ENCODE data around the gene SCD5.

Gene SCD5

DNA sequence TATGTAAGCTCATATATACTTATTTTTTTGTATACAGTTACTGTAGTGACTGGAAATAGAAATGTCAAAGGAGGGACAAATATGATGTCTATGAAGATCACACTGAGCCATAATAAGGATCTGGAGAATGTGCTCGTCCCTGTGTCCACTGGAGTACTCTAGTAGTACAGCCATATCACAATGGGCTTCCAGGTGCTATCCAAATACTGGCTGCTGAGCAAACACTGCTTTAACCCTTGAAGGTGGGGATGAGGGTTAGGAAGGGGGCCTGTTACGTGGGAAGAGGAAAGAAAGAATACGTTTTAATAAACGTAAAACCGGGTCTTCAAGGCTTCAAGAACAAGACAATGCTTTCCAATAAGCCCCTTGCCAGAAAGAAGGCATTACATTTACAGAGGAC lies 207.0 kb downstream of the SCD5 start:
- no peaks in the 10 kb centered on the region for H3K4me1 ChIP-seq (ENCODE audit: control insufficient read depth, insufficient read depth, low read length, poor library complexity, severe bottlenecking)
- H3K36me3 ChIP-seq (ENCODE audit: control insufficient read depth, insufficient read depth, low read length), result no peaks in the 10 kb centered on the region
- H3K27ac ChIP-seq (ENCODE audit: low read depth, low read length, severe bottlenecking), result no peak overlapping the region
- 52 to 59% methylated on average over 4 to 5 of the region's 5 CpGs for WGBS, 2 experiments (ENCODE audit: insufficient coverage in 2 of 2)
- H3K4me3 ChIP-seq (ENCODE audit: extremely low read depth, insufficient read depth, low read length, poor library complexity, severe bottlenecking), result no peak overlapping the region
- no peaks in the 10 kb centered on the region for H3K9me3 ChIP-seq (ENCODE audit: control insufficient read depth, low read length)

- H3K4me1 ChIP-seq (ENCODE audit: control insufficient read depth, insufficient read depth, low read length, poor library complexity, severe bottlenecking), result no peaks in the 10 kb centered on the region
- WGBS, 2 experiments (ENCODE audit: insufficient coverage in 2 of 2), result no CpG with 5 or more reads among the region's 1 CpG
These were observed 208.8 kb downstream of the SCD5 start for GRCh38 chr4:82589756-82590155.

GRCh38 chr4:82588771-82589270 lies 209.8 kb downstream of the SCD5 start:
- Histone ChIP-seq H3K4me1 (ENCODE audit: control insufficient read depth, insufficient read depth, low read length, poor library complexity, severe bottlenecking) (no peaks in the 10 kb centered on the region), H3K9me3 (ENCODE audit: control insufficient read depth, low read length) (no peaks in the 10 kb centered on the region), H3K36me3 (ENCODE audit: control insufficient read depth, insufficient read depth, low read length) (no peaks in the 10 kb centered on the region), H3K4me3 (ENCODE audit: extremely low read depth, insufficient read depth, low read length, poor library complexity, severe bottlenecking) (no peak overlapping the region), H3K27ac (ENCODE audit: low read depth, low read length, severe bottlenecking) (no peak overlapping the region)
- WGBS, 2 experiments (ENCODE audit: insufficient coverage in 2 of 2), result 78 to 100% methylated on average over 1 of the region's 2 CpGs

More at GRCh38 chr4:82589756-82590155, 208.8 kb downstream of the SCD5 start:
- H3K36me3 ChIP-seq (ENCODE audit: control insufficient read depth, insufficient read depth, low read length), result no peaks in the 10 kb centered on the region
- H3K9me3 ChIP-seq (ENCODE audit: control insufficient read depth, low read length), result no peaks in the 10 kb centered on the region
- H3K4me3 ChIP-seq (ENCODE audit: extremely low read depth, insufficient read depth, low read length, poor library complexity, severe bottlenecking), result no peak overlapping the region
- H3K27ac ChIP-seq (ENCODE audit: low read depth, low read length, severe bottlenecking), result no peak overlapping the region

DNA sequence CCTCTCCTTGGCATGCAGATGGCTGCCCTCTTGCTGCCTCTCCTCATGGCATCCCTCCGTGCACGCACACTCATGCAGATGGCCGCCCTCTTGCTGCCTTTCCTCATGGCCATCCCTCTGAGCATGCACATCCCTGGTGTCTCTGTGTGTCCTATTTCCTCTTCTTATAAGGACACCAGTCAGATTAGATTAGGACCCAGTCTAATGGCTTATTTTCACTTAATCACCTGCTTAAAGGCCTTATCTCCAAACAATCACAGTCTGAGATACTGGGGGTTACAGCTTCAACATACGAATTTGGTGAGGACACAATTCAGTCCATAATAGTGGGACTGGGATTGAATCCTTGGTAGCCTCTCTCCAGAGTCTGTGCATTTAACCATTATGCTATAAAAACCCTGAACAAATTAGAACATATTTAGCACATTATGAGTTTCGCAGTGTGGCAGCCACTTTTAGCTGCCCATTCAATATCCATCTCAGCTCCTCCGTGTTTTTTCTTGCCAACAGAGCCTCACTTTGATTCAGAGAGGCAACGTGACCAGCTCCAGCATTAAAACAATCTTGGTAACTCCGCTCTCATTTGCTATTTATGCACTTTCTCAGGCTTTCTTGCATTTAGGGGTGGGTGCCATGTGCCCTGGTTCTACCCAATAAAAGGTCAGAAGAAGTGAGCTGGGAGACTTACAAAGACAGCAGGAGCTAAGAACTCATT lies 210.6 kb downstream of the SCD5 start:
- Histone ChIP-seq H3K36me3 (ENCODE audit: control insufficient read depth, insufficient read depth, low read length) (no peaks in the 10 kb centered on the region), H3K4me1 (ENCODE audit: control insufficient read depth, insufficient read depth, low read length, poor library complexity, severe bottlenecking) (no peaks in the 10 kb centered on the region), H3K4me3 (ENCODE audit: extremely low read depth, insufficient read depth, low read length, poor library complexity, severe bottlenecking) (no peak overlapping the region), H3K9me3 (ENCODE audit: control insufficient read depth, low read length) (no peaks in the 10 kb centered on the region), H3K27ac (ENCODE audit: low read depth, low read length, severe bottlenecking) (no peak overlapping the region)
- WGBS, 2 experiments (ENCODE audit: insufficient coverage in 2 of 2), result 79 to 85% methylated on average over 7 of the region's 8 CpGs

DNA sequence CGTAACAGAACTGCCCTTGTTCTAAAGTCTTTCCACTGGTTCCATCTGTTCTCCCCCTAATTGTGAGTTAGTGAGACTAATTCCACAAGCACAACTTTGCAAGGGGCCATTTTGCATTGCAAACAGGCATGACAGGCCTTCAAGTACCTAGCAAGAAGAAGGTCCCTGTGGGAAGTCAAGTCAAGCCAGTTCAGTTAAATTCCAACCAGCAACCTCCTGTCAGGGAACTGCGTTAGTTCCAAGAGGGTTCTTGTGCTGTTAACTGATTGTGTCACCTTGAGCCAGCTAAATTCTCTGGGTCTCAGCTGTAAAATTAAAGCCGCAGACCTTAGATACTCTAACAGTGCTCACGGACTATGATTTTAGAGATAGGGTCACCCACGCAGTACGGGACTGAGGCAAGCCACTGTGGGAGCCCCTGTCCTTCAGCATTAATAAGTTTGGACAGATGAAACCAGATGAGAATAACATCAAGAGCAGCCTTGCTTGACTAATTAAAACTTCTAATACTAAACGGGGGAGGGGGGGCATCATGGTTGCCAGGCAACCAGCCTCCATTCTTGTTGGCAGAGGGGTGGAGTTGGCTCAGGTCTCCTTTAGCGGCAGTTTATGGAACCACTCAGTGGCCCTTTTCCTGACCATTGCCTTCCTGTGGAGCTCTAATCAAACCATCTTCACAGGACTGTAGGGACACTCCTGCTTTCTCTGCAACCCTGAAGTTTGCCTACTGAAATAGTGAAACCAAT lies 212.7 kb downstream of the SCD5 start:
- Histone ChIP-seq H3K9me3 (ENCODE audit: control insufficient read depth, low read length) (no peaks in the 10 kb centered on the region), H3K36me3 (ENCODE audit: control insufficient read depth, insufficient read depth, low read length) (no peaks in the 10 kb centered on the region), H3K4me3 (ENCODE audit: extremely low read depth, insufficient read depth, low read length, poor library complexity, severe bottlenecking) (no peak overlapping the region), H3K4me1 (ENCODE audit: control insufficient read depth, insufficient read depth, low read length, poor library complexity, severe bottlenecking) (no peaks in the 10 kb centered on the region), H3K27ac (ENCODE audit: low read depth, low read length, severe bottlenecking) (no peak overlapping the region)
- WGBS, 2 experiments (ENCODE audit: insufficient coverage in 2 of 2), result 82 to 83% methylated on average over 5 to 6 of the region's 8 CpGs

DNA sequence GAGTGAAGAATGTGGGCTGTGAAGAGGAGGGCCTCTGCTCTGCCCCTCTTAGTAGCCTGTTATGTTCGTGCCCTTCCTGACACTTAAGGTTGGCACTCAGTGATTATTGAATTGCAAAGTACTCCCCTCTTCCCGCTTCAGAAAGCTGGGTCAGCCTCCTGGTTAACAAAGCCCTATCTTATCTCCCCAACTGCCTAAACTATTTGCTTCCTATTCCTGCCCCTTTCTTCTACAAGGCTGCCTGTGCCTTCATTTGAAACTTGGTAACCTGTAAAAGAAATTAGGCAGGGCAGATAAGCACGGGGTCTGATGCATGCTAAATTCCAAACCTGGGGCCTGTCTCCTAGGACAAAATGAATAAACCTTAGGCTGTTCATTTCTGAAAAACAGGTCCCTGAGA lies 213.7 kb downstream of the SCD5 start:
- Histone ChIP-seq H3K9me3 (ENCODE audit: control insufficient read depth, low read length) (no peaks in the 10 kb centered on the region), H3K27ac (ENCODE audit: low read depth, low read length, severe bottlenecking) (no peak overlapping the region), H3K36me3 (ENCODE audit: control insufficient read depth, insufficient read depth, low read length) (no peaks in the 10 kb centered on the region), H3K4me1 (ENCODE audit: control insufficient read depth, insufficient read depth, low read length, poor library complexity, severe bottlenecking) (no peaks in the 10 kb centered on the region), H3K4me3 (ENCODE audit: extremely low read depth, insufficient read depth, low read length, poor library complexity, severe bottlenecking) (no peak overlapping the region)
- 18 to 22% methylated on average over 2 to 3 of the region's 3 CpGs for WGBS, 2 experiments (ENCODE audit: insufficient coverage in 2 of 2)

DNA sequence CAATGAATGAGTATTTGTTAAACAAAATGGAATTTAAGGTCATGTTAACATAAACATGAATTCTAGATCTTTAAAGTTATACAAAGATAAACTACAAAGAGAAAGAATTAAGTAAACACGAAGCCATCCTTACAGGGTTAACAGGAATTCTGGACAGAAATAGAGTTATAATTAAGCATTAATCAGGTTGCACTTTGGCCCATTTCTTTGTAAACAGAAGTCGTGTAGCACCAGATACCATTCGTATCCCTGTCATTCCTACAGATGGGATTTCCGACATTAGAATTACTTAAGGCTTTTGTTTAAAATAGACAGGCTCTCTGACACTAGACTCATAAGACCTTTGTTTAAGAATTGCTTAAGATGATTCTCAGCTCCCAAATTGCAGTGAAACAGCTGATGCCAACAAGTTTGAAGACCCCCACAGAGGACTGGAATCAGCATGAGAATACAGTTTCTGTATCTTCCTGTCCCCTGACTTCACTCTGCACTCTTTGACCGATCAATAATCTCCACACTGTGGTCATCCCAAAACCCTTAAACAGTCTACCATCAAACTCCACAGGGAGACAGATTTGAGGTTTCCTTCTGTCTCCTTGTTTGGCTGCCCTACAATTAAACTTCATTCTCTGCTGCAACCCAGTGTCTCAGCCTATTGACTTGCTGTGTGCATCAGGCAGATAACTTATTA lies 214.6 kb downstream of the SCD5 start:
- WGBS, 2 experiments (ENCODE audit: insufficient coverage in 2 of 2), result 65 to 72% methylated on average over 2 to 4 of the region's 5 CpGs
- Histone ChIP-seq H3K4me3 (ENCODE audit: extremely low read depth, insufficient read depth, low read length, poor library complexity, severe bottlenecking) (no peak overlapping the region), H3K36me3 (ENCODE audit: control insufficient read depth, insufficient read depth, low read length) (no peaks in the 10 kb centered on the region), H3K9me3 (ENCODE audit: control insufficient read depth, low read length) (no peaks in the 10 kb centered on the region), H3K27ac (ENCODE audit: low read depth, low read length, severe bottlenecking) (no peak overlapping the region), H3K4me1 (ENCODE audit: control insufficient read depth, insufficient read depth, low read length, poor library complexity, severe bottlenecking) (no peaks in the 10 kb centered on the region)

DNA sequence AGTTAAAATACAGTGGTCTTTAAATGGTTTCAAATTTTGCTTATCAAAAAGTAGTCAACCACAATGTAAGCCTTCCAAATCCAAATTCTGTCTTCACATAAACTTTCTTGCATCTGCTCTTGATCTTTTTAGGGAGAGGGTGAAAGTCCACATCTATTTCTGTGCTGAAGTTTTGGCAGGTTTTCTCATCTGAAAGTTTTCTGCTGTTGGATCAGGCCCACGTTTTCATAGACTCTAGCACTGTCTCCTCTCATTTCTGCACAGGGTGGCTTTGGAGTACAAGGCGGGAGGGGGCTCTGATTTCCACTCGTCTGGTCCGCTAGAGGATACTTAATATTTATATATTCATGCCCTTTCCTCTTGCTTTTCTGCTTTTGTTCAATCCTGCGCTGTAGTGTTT lies 218.7 kb downstream of the SCD5 start:
- WGBS, 2 experiments (ENCODE audit: insufficient coverage in 2 of 2), result 96 to 100% methylated on average over 3 to 5 of the region's 5 CpGs
- Histone ChIP-seq H3K4me1 (ENCODE audit: control insufficient read depth, insufficient read depth, low read length, poor library complexity, severe bottlenecking) (no peaks in the 10 kb centered on the region), H3K4me3 (ENCODE audit: extremely low read depth, insufficient read depth, low read length, poor library complexity, severe bottlenecking) (no peak overlapping the region), H3K9me3 (ENCODE audit: control insufficient read depth, low read length) (no peaks in the 10 kb centered on the region), H3K27ac (ENCODE audit: low read depth, low read length, severe bottlenecking) (no peak overlapping the region), H3K36me3 (ENCODE audit: control insufficient read depth, insufficient read depth, low read length) (no peaks in the 10 kb centered on the region)
